H9 (cell line): Measurements from ENCODE around the gene CHST8. TPM values are rescaled to one million over a fixed set of nuclear protein-coding genes. Genes with fewer than 3 reads are reported as not detected.

Experiments
- DNase-seq: peaks from one replicate; pipeline ENCODE4 v3.0.0-alpha.2; 2017
- H2AFZ ChIP-seq: one replicate; pipeline ENCODE4 v1.6.1; 2013; ENCODE audit warnings: mild to moderate bottlenecking, low read length, control low read depth, moderate library complexity
- H2AK5ac ChIP-seq: 2 replicates; pipeline ENCODE4 v1.6.1; 2013; ENCODE audit warnings: low read length, control low read depth, mixed read lengths; ENCODE audit not compliant: insufficient read length
- H2BK120ac ChIP-seq: one replicate; pipeline ENCODE4 v1.6.1; 2013; ENCODE audit warnings: low read depth, mild to moderate bottlenecking, low read length, control low read depth, inconsistent platforms; ENCODE audit not compliant: poor library complexity, severe bottlenecking
- H2BK12ac ChIP-seq: 2 replicates; pipeline ENCODE4 v1.6.1; 2013; ENCODE audit warnings: low read length, control low read depth, mixed read lengths, low read depth; ENCODE audit not compliant: insufficient read length
- H2BK15ac ChIP-seq: 2 replicates; pipeline ENCODE4 v1.6.1; 2013; ENCODE audit warnings: low read depth, low read length, control low read depth
- H2BK20ac ChIP-seq: one replicate; pipeline ENCODE4 v1.6.1; 2013; ENCODE audit warnings: low read depth, mild to moderate bottlenecking, low read length, control low read depth, inconsistent platforms; ENCODE audit not compliant: poor library complexity, severe bottlenecking
- H2BK5ac ChIP-seq: 2 replicates; pipeline ENCODE4 v1.6.1; 2013; ENCODE audit warnings: low read length, control low read depth, mixed read lengths; ENCODE audit not compliant: insufficient read length
- H3K14ac ChIP-seq: 2 replicates; pipeline ENCODE4 v1.6.1; 2013; ENCODE audit warnings: low read length, control low read depth; ENCODE audit not compliant: insufficient read depth
- H3K18ac ChIP-seq: 2 replicates; pipeline ENCODE4 v1.6.1; 2013; ENCODE audit warnings: low read depth, mild to moderate bottlenecking, mixed read lengths, low read length, control low read depth; ENCODE audit not compliant: insufficient read length
- H3K23ac ChIP-seq: 2 replicates; pipeline ENCODE4 v1.6.1; 2013; ENCODE audit warnings: low read length, control low read depth, mixed read lengths, low read depth; ENCODE audit not compliant: insufficient read length
- H3K23me2 ChIP-seq: 2 replicates; pipeline ENCODE4 v1.6.1; 2013; ENCODE audit warnings: low read depth, mild to moderate bottlenecking, mixed read lengths, low read length, control low read depth; ENCODE audit not compliant: insufficient read length, poor library complexity, severe bottlenecking
- H3K27ac ChIP-seq: 2 replicates; pipeline ENCODE4 v1.5.1; 2013; ENCODE audit warnings: low read length, control low read depth, mixed read lengths, low read depth; ENCODE audit not compliant: insufficient read length
- H3K27me3 ChIP-seq: 2 replicates; pipeline ENCODE4 v1.6.1; 2013; ENCODE audit warnings: low read length, control low read depth, inconsistent platforms; ENCODE audit not compliant: insufficient read depth
- H3K4ac ChIP-seq: 2 replicates; pipeline ENCODE4 v1.6.1; 2013; ENCODE audit warnings: low read depth, mild to moderate bottlenecking, control low read depth, inconsistent platforms, low read length, moderate library complexity
- H3K4me1 ChIP-seq: 2 replicates; pipeline ENCODE4 v1.6.1; 2013; ENCODE audit warnings: low read length, control low read depth, inconsistent platforms; ENCODE audit not compliant: insufficient read depth
- H3K4me2 ChIP-seq: 2 replicates; pipeline ENCODE4 v1.6.1; 2013; ENCODE audit warnings: low read length, control low read depth, mixed read lengths; ENCODE audit not compliant: insufficient read length, insufficient read depth
- H3K56ac ChIP-seq: 2 replicates; pipeline ENCODE4 v1.6.1; 2013; ENCODE audit warnings: low read depth, mild to moderate bottlenecking, mixed read lengths, low read length, control low read depth; ENCODE audit not compliant: insufficient read length
- H3K79me1 ChIP-seq: 2 replicates; pipeline ENCODE4 v1.6.1; 2013; ENCODE audit warnings: low read depth, mild to moderate bottlenecking, moderate library complexity, low read length, control low read depth, inconsistent platforms; ENCODE audit not compliant: insufficient read depth, poor library complexity, severe bottlenecking
- H3K79me2 ChIP-seq: 2 replicates; pipeline ENCODE4 v1.6.1; 2013; ENCODE audit warnings: low read length, control low read depth, inconsistent platforms; ENCODE audit not compliant: insufficient read depth
- H3K9ac ChIP-seq: 2 replicates; pipeline ENCODE4 v1.6.1; 2013; ENCODE audit warnings: low read length, control low read depth, mixed read lengths; ENCODE audit not compliant: insufficient read length; ENCODE audit errors: extremely low read depth
- H3K9me3 ChIP-seq: one replicate; pipeline ENCODE4 v1.6.1; 2013; ENCODE audit warnings: low read depth, low read length, inconsistent platforms; ENCODE audit not compliant: control insufficient read depth
- H3T11ph ChIP-seq: one replicate; pipeline ENCODE4 v1.6.1; 2013; ENCODE audit warnings: mild to moderate bottlenecking, low read length, control low read depth, inconsistent platforms
- H4K20me1 ChIP-seq: one replicate; pipeline ENCODE4 v1.6.1; 2013; ENCODE audit not compliant: control insufficient read depth, insufficient read length, insufficient read depth
- H4K5ac ChIP-seq: 2 replicates; pipeline ENCODE4 v1.6.1; 2013; ENCODE audit warnings: low read depth, mild to moderate bottlenecking, mixed read lengths, low read length, control low read depth; ENCODE audit not compliant: insufficient read length
- H4K8ac ChIP-seq: replicated peaks from 2 replicates; pipeline ENCODE4 v1.6.1; 2013; ENCODE audit warnings: low read length, control low read depth, mixed read lengths, low read depth; ENCODE audit not compliant: insufficient read length
- H4K91ac ChIP-seq: 2 replicates; pipeline ENCODE4 v1.6.1; 2013; ENCODE audit warnings: low read depth, mild to moderate bottlenecking, moderate library complexity, mixed read lengths, low read length, control low read depth; ENCODE audit not compliant: insufficient read length
- H3K27ac Mint-ChIP-seq, 3 experiments: 2 replicates in 2 of 3; 3 replicates in 1 of 3; pipeline ENCODE4 v1.8.0; 2020 to 2021; ENCODE audit warnings: mixed read lengths in 3 of 3, mild to moderate bottlenecking in 1 of 3, moderate library complexity in 1 of 3
- H3K27me3 Mint-ChIP-seq: 2 replicates; pipeline ENCODE4 v1.8.0; 2021; ENCODE audit warnings: low read depth, mild to moderate bottlenecking, moderate library complexity, mixed read lengths
- H3K36me3 Mint-ChIP-seq, 3 experiments: 2 replicates in 2 of 3; 3 replicates in 1 of 3; pipeline ENCODE4 v1.8.0; 2020 to 2021; ENCODE audit warnings: low read depth in 3 of 3, mixed read lengths in 3 of 3; ENCODE audit not compliant: insufficient read depth in 1 of 3
- H3K4me1 Mint-ChIP-seq, 2 experiments: 2 replicates each; pipeline ENCODE4 v1.8.0; 2020; ENCODE audit warnings: mixed read lengths in 2 of 2
- H3K4me3 Mint-ChIP-seq, 2 experiments: 2 replicates in 1 of 2; 3 replicates in 1 of 2; pipeline ENCODE4 v1.8.0; 2020 to 2021; ENCODE audit warnings: mild to moderate bottlenecking in 2 of 2, mixed read lengths in 2 of 2, moderate library complexity in 1 of 2
- H3K9me3 Mint-ChIP-seq, 2 experiments: 2 replicates in 1 of 2; 3 replicates in 1 of 2; pipeline ENCODE4 v1.8.0; 2020; ENCODE audit warnings: mild to moderate bottlenecking in 2 of 2, mixed read lengths in 2 of 2, moderate library complexity in 1 of 2
- CTCF ChIP-seq: fragments of 200-600 bp; sonication (generic); conservative IDR thresholded peaks from 3 replicates; pipeline ENCODE4 v1.8.0; 2021; ENCODE audit warnings: antibody characterized with exemption, mild to moderate bottlenecking
- WGBS: extraction: QIAGEN DNeasy Blood & Tissue Kit; methylation state at CpG from one replicate; pipeline ENCODE4 v1.1.7; 2013; ENCODE audit warnings: missing lambda C conversion rate, low lambda C conversion rate, mixed read lengths; ENCODE audit not compliant: insufficient read length; ENCODE audit errors: extremely low coverage; 5-methylcytosine and 5-hydroxymethylcytosine counted together
- total RNA-seq: library from RNA; stranded (reverse); gene quantifications from 2 replicates; pipeline ENCODE4 v1.2.1, GENCODE V29; 2021

CHST8 gene
- total RNA-seq, 1 experiment from 2014 or later: 5.1 TPM

- Histone ChIP-seq H3K23ac (no peak overlapping the region), H3K9me3 (no peaks in the 10 kb centered on the region), H3K23me2 (no peaks in the 10 kb centered on the region), H2BK20ac (no peak overlapping the region), H2BK120ac (no peak overlapping the region), H2BK12ac (no peak overlapping the region), H2AK5ac (no peak overlapping the region), H3K79me2 (no peaks in the 10 kb centered on the region; the same call in 1 of the 2 replicates), H4K91ac (no peak overlapping the region), H4K20me1 (no peaks in the 10 kb centered on the region), H3K79me1 (no peaks in the 10 kb centered on the region), H3K4me2 (no peak overlapping the region), H4K8ac (no peak overlapping the region), H3K9ac (no peak overlapping the region), H2AFZ (no peak overlapping the region), H3K27me3 (no peaks in the 10 kb centered on the region), H2BK5ac (no peak overlapping the region), H3K4me1 (peaks cover 6% of the 10 kb centered on the region; the same call in 1 of the 2 replicates), H3T11ph (no peak overlapping the region), H2BK15ac (no peak overlapping the region), H3K4ac (no peak overlapping the region), H3K14ac (no peak overlapping the region), H3K56ac (no peak overlapping the region), H4K5ac (no peak overlapping the region), H3K27ac (no peak overlapping the region), H3K18ac (no peak overlapping the region)
- peaks cover 15 to 17% of the 10 kb centered on the region in 2 experiments for H3K4me1 Mint-ChIP-seq
- no peak for DNase-seq
- no peak overlapping the region for H3K27ac Mint-ChIP-seq
- no peak overlapping the region for H3K4me3 Mint-ChIP-seq
- no CpG with 5 or more reads among the region's 5 CpGs for WGBS
- TF ChIP-seq CTCF: no peak
- no peaks in the 10 kb centered on the region for H3K36me3 Mint-ChIP-seq
- H3K27me3 Mint-ChIP-seq: no peaks in the 10 kb centered on the region; the same call in none of the 2 replicates
- H3K9me3 Mint-ChIP-seq: no peaks in the 10 kb centered on the region
Measured at GRCh38 chr19:33664744-33665143, 43.0 kb downstream of the CHST8 start.
